Loucy (cell line): ENCODE results near the gene GPHA2.
"Not testable (repeated sequence)": the region's sequence is repeated elsewhere in the genome, so short reads cannot be mapped to it uniquely, and the experiment has no call there.

Source experiments
- CTCF ChIP-seq: fragments of 200-600 bp; sonication (generic); conservative IDR thresholded peaks from 2 replicates; pipeline ENCODE4 v1.5.1; 2014; ENCODE audit warnings: mild to moderate bottlenecking, antibody characterized with exemption, low read length
- EZH2phosphoT487 ChIP-seq: fragments of 200-600 bp; IDR thresholded peaks from 2 replicates; pipeline ENCODE4 v1.6.1; 2018; ENCODE audit warnings: antibody characterized with exemption, mild to moderate bottlenecking, moderate library complexity, borderline replicate concordance

GRCh38 chr11:64983339-64983738 lies 47.6 kb upstream of the GPHA2 start:
- TF ChIP-seq CTCF, EZH2phosphoT487: not testable (repeated sequence)
